Activated CD4-positive, alpha-beta T cell treated with anti-CD3 and anti-CD28 coated beads, Interleukin-10, Interleukin-2, amounts not matched to agents 100 ng/mL and 50 ng/mL, durations not matched to agents 16 hours and 8 hours (primary cell): Measurements from ENCODE around the gene GPC1.

Source experiments
- DNase-seq: peaks from one replicate; pipeline ENCODE4 v3.0.0-alpha.2; 2020

The GPC1 gene

DNA sequence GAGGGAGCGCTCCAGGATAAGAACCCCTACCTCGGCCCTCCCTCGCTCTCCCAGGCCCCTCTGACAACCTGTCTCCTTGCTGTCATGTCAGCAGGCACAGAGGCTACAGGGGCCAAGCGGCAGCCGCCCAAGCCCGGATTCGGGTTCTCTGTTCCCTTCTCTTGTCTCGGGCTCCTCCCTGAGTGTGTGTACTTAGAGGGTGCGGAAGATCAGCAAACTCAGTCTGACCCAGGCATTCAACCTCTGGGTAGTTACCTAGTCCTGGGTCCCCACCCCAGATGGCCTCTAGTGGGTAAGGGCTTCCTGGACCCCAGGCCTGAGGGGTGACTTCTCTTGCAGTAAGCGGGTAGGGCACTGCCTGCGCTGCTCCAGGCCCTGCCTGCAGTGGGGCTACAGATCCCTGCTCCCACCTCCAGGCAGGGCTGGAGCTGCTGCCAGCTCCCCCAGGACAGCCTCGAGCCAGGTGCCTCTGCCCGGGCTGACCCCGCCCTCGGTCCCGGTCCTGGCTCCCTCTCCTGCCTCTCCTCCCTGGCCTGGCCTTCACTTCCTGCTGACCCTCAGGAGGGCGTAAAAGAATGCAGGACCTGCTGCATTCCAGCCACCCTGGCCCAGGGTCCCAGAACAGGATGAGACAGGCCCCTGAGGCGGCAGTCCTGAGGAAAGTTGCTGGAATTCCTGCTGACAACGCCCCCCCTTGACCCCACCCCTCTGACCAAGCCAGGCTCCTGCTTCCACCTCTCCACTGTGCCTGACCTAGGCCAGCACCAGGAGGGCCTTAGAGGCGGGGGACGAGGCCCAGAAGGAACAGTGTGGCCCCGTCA lies 22.0 kb downstream of the GPC1 start:
- no peak for DNase-seq

DNA sequence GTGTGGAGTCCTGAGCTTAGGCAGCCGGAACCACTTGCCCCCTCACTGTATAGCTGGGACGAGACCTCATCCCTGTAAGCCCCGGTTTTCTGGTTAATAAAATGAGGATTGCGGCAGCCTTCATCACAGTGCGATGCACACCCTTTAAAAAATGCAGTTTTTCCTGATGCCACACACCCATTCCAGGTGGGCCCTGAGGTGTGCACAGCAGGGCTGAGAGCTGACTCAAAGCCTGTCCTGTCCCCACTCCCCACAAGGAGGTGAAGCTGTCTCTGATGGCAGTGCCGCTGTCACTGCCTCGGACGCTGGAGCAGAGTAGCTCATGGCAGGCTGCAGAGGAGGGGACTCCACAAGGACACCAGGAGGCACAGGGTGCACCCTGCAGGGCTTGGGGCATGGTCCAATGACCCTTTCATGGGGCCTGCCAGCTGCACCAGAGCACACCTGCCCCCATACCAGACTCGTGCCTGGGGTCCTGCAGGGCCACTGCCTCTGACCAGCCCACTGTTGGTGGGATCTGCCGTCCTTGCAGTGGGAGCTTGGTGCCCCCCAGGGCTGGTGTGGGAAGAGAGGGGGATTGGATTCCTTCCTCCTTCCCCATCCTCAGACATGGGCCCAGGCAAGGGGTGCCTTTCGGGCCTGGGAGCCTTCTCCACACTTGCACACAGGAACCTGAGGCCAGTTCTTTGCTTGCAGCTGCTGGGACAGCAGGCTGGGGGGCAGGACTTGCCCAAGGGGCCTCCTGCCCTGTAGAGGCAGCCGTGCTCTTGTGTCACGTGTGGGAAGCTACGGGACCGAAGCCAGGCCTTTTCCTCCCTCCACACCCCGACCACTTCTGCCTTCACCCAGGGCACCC lies 22.8 kb downstream of the GPC1 start:
- no peak for DNase-seq

DNA sequence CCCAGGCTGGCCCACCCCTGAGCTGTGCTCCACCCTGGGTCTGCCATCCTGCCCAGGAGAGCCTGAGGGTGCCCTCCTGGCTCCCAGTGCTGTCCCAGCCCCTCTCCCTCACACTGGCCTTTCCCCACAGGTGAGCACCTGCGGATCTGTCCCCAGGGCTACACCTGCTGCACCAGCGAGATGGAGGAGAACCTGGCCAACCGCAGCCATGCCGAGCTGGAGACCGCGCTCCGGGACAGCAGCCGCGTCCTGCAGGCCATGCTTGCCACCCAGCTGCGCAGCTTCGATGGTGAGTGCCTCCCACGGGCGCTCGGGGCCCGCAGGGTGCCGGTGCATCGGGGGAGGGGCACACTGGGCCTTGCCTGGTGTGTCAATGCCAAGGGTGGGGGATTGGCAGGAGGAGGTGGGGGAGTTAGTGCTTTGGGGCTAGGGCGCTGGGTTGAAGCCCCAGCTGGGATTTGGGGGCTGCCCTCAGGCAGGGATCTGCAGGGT lies 23.5 kb downstream of the GPC1 start:
- DNase-seq, result no peak

DNA sequence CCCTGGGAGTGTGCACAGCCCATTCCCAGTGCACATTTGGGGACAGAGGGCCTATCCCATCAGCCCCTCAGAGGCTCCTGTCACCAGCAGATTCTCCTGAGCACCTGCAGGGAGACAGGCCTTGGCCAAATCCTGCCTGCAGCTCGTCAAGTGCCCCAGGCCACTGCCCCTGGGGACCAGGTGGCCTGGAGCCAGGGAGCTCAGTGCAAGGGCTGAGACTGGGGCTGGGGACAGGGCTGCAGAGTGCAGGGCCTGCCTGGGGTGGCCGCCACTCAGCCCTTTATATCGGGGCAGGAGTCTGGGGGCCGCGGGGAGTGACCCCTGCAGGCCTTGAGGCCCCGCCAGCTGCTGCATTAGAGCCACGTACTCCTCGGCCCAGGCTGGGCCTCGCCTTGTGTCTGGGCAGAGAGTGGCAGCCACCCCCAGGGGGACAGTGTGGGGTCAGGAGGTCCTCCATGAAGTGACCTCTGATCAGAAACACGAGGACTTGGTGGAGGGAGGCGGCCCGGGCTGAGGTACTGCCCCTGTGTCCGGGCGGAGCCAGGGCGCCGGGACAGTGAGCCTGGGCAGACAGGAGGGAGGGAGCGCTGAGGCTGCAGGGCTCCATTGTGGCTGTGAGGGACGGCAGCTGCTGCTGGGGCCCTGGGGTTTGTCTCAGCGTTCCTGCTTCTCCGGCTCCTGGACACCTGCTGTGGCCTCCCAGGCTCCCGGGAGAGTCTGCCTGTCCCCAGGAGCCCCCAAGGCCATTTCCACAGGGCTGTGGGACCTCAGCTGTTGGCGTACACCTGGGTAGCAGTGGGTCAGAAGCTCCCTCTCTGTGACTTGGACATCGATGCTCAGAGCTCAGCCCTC lies 24.2 kb downstream of the GPC1 start:
- no peak for DNase-seq

DNA sequence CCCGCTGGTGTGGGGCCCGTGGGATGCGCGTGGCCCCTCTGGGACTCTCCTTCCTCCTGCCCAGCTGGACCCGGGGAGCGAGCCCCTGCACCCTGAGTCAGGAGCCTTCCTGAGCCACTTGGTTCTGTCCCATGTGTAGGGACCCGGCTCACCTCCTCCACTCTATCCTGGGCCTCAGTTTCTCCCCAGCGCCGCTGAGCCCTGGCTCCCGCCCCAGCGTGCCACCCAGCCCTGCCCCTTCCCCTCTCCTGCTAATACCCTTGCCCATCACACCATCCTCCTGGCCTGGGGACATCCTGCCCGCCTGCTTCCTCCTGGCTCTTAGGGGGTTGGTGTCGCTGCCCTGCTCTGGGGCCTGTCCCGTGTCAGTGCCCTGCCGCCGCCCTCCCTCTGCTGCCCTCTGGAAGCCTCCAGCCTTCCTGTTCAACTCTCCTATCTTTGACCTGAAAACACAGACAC lies 24.8 kb downstream of the GPC1 start:
- DNase-seq, result no peak

DNA sequence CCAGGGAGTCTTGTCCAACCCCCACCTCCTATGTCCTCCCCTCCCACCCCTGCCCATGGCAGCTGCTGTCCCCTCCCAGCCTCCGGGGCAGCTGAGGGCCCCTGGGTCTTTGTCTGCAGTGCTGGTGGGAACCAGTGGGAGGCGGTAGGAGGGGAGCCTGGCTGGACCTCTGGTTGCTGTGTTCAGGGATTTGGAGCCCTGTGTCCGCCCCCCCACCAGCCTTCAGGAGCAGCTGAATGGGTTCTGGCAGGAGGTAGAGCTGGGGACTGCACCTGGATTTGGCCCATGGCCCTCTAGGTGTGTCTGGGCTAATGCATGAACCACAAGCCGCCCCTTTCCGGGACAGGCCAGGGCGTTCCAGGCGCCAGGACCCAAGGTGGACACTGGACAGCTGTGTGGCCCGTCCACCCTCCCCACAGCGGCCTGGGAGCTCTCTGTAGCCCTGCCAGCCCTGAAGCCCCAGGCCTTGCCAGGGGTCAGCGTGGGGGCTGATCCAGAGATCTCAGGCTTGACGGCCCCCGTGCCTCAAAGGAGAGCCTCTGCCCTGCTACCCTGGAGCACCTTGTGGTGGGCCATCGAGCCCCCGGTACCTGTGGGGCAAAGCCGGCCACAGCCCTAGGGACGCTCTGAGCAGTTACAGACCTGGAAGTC lies 25.4 kb downstream of the GPC1 start:
- no peak for DNase-seq

DNA sequence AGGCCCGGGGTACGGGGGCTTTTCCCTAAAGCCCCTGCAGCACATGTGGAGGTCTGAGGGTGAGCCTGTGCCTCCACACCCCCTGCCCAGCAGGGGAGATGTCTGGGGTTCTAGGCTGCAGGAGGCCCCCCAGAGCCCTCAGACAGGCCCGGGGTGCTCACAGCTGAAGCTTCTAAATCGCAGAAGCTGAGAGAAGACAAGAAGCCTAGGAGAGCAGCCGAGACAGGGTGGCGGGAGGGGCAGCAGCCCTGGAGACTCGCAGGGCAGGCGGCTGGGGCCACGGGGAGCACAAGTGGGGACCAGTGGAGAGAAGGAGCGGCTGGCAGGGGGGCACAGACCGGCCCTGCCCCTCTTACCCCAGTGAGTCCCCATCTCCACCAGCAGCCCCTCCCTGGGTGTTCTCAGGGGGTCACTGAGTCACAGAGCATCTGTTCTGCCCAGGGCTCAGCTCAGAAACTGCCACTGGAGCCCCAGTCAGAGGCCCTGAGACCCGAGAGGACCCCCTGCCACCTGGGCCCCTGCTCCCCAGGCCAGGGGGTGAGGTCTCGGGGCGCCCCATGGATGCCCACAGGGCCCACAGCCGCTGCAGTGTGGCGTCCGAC lies 26.1 kb downstream of the GPC1 start:
- no peak for DNase-seq

DNA sequence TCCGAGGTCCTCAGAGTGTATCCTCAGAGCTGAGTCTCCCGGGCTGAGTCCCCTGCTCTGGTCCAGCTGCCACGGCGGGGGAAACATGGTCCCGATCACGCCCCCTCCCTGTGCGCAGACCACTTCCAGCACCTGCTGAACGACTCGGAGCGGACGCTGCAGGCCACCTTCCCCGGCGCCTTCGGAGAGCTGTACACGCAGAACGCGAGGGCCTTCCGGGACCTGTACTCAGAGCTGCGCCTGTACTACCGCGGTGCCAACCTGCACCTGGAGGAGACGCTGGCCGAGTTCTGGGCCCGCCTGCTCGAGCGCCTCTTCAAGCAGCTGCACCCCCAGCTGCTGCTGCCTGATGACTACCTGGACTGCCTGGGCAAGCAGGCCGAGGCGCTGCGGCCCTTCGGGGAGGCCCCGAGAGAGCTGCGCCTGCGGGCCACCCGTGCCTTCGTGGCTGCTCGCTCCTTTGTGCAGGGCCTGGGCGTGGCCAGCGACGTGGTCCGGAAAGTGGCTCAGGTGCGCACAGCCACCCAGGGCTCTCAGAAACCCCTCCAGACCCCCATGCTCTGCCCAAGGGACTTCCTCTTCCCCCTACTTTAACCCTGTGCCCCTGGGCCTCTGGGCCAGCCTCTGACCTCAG lies 26.7 kb downstream of the GPC1 start:
- no peak for DNase-seq

DNA sequence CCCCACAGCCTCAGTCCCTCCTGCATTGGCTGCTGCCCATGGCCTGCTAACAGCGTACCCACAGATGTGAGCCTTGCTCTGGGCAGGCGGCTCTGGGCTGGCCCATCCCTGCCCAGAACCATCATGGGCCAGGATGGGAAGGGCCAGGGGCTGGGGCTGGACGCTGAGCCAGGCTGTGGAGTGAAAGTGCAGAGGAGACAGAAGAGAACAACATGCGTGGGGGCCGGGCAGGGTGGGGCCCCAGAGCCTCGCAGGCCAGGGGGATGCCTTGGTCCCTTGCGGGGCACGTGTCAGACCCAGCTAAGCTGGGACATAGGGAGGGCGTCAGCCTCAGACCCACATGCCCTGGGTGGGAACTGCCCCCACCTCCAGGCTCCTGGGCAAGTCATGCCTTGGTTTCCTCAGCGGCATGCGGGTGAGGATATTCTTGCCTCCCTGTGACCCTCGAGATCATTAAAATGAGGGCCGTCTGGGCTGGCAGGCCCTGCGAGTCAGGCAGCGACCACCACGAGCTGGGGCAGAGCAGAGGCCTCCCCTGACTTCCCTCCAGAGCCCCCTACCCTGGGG lies 27.3 kb downstream of the GPC1 start:
- no peak for DNase-seq

DNA sequence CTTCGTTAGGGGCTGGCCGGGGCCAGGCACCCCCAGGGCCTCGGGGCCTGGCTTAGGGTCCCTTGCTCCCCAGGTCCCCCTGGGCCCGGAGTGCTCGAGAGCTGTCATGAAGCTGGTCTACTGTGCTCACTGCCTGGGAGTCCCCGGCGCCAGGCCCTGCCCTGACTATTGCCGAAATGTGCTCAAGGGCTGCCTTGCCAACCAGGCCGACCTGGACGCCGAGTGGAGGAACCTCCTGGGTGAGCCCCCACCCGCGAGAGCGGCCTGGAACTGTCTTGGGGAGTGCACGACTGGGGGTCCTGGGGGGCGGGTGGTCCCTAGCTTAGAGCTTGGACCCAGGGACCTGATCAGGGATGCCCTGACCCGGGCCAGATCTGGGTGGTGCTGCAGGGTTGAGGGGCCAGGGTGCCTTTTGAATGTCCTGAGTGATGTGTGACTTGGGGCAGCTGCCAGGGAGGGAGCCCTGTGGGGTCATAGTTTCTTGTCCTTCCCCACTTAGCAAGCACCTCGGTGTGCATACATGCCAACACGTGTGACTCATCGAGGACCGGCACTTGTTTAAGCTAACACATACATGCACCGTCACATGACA lies 27.9 kb downstream of the GPC1 start:
- DNase-seq, result no peak

DNA sequence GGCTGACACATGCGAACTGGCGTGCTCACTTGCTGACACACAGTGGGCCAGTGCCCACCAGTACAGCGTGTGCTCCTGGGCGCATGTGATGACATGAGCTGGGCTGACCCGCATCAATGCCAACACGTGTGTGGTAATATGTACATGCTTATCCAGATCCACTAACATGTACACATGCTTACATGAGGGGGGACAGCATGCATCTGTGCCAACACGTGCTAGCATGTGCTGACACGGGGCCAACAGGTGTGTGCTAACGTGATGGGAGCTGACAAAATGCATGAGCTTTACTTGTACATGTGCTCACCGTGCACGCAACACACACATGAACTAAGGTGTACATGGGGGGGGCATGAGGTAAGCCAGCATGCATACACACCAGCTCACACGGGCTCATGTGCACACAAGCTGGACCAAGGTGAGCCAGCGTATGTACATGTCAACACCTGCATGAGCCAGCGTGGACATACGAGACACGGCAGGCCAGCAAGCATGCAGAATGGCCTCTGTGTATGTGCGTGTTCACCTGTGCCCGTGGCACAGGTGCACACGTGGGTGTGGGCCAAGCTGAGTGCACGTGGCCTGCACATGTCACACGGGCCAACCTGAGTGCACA lies 28.5 kb downstream of the GPC1 start:
- DNase-seq, result no peak

DNA sequence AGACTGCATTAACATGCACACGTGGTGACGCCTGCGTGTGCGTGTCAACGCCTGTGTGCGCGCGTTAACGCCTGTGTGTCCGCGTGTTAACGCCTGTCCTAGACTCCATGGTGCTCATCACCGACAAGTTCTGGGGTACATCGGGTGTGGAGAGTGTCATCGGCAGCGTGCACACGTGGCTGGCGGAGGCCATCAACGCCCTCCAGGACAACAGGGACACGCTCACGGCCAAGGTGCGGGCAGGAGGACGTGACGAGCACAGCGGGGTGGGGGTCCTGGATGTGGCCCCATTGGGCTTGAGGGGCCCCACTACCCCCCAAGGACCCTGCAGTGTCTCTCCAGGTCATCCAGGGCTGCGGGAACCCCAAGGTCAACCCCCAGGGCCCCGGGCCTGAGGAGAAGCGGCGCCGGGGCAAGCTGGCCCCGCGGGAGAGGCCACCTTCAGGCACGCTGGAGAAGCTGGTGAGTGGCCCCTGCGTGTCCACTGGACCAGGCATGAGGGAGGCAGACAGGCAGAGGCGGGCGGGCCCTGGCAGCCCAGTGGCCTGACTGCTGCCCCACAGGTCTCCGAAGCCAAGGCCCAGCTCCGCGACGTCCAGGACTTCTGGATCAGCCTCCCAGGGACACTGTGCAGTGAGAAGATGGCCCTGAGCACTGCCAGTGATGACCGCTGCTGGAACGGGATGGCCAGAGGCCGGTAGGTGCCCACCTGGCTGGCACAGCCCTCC lies 29.2 kb downstream of the GPC1 start:
- DNase-seq, result no peak

DNA sequence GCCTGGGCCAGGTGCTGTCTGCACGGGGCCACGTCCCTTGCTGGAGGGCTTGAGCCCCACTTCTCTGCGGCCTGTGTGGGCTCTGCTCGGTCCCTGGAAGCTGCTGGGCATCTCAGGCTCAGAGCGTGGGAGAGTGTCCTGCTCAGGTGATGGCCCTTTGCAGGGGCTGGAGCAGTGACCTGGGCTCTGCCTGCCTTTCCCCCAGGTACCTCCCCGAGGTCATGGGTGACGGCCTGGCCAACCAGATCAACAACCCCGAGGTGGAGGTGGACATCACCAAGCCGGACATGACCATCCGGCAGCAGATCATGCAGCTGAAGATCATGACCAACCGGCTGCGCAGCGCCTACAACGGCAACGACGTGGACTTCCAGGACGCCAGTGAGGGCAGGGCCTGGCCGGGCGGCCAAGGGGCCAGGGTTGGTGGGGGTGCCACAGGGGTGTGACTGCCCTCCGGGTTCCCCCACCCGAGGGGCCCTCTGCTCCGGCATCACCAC lies 29.9 kb downstream of the GPC1 start:
- no peak for DNase-seq

DNA sequence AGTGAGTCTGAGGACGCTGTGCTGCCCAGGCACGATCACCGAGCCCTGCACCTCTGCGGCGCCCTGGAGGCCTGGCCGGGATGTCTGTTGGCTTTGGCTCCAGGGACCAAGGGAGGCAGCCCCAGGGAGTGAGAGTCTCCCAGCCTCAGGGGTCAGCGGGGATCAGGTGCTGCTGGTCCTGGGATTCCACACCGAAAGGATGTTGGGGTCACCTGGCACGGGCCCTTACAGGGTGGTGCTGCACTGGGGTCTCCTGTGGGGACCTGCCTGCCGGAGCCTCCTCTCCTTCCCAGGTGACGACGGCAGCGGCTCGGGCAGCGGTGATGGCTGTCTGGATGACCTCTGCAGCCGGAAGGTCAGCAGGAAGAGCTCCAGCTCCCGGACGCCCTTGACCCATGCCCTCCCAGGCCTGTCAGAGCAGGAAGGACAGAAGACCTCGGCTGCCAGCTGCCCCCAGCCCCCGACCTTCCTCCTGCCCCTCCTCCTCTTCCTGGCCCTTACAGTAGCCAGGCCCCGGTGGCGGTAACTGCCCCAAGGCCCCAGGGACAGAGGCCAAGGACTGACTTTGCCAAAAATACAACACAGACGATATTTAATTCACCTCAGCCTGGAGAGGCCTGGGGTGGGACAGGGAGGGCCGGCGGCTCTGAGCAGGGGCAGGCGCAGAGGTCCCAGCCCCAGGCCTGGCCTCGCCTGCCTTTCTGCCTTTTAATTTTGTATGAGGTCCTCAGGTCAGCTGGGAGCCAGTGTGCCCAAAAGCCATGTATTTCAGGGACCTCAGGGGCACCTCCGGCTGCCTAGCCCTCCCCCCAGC lies 30.5 kb downstream of the GPC1 start:
- DNase-seq, result no peak

DNA sequence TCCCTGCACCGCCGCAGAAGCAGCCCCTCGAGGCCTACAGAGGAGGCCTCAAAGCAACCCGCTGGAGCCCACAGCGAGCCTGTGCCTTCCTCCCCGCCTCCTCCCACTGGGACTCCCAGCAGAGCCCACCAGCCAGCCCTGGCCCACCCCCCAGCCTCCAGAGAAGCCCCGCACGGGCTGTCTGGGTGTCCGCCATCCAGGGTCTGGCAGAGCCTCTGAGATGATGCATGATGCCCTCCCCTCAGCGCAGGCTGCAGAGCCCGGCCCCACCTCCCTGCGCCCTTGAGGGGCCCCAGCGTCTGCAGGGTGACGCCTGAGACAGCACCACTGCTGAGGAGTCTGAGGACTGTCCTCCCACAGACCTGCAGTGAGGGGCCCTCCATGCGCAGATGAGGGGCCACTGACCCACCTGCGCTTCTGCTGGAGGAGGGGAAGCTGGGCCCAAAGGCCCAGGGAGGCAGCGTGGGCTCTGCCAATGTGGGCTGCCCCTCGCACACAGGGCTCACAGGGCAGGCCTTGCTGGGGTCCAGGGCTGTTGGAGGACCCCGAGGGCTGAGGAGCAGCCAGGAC lies 31.2 kb downstream of the GPC1 start:
- DNase-seq, result no peak

DNA sequence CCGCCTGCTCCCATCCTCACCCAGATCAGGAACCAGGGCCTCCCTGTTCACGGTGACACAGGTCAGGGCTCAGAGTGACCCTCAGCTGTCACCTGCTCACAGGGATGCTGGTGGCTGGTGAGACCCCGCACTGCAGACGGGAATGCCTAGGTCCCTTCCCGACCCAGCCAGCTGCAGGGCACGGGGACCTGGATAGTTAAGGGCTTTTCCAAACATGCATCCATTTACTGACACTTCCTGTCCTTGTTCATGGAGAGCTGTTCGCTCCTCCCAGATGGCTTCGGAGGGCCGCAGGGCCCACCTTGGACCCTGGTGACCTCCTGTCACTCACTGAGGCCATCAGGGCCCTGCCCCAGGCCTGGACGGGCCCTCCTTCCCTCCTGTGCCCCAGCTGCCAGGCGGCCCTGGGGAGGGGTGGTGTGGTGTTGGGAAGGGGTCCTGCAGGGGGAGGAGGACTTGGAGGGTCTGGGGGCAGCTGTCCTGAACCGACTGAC lies 31.7 kb downstream of the GPC1 start:
- DNase-seq, result no peak

DNA sequence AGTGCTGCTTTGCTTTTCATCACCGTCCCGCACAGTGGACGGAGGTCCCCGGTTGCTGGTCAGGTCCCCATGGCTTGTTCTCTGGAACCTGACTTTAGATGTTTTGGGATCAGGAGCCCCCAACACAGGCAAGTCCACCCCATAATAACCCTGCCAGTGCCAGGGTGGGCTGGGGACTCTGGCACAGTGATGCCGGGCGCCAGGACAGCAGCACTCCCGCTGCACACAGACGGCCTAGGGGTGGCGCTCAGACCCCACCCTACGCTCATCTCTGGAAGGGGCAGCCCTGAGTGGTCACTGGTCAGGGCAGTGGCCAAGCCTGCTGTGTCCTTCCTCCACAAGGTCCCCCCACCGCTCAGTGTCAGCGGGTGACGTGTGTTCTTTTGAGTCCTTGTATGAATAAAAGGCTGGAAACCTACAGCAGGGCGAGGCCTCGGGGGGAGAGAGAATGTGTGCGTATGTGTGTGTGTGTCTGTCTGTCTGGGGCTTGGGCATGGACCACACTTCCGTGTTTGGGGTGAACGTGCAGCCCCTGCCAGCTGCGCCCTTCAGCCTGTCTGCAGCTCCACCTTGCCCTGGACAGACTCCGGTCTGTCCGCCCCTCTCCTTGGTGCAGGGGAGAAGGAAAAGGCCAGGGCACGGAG lies 32.3 kb downstream of the GPC1 start:
- DNase-seq, result no peak
